NK-92 (cell line): ENCODE results near the gene ABCB11.
"Not testable (repeated sequence)": the region's sequence is repeated elsewhere in the genome, so short reads cannot be mapped to it uniquely, and the experiment has no call there.

Experiments used
- DNase-seq: peaks from one replicate; lab custom pipeline; 2025; ENCODE audit not compliant: unreplicated experiment; lab: John Stamatoyannopoulos, UW

ABCB11 gene

GRCh38 chr2:169031202-169031601 lies at the start of gene ABCB11:
TSS of gene ABCB11 (minus strand) at chr2:169031324. CDS start at chr2:169018125, 13,199 bp downstream.
- DNase-seq, result no peak

DNA sequence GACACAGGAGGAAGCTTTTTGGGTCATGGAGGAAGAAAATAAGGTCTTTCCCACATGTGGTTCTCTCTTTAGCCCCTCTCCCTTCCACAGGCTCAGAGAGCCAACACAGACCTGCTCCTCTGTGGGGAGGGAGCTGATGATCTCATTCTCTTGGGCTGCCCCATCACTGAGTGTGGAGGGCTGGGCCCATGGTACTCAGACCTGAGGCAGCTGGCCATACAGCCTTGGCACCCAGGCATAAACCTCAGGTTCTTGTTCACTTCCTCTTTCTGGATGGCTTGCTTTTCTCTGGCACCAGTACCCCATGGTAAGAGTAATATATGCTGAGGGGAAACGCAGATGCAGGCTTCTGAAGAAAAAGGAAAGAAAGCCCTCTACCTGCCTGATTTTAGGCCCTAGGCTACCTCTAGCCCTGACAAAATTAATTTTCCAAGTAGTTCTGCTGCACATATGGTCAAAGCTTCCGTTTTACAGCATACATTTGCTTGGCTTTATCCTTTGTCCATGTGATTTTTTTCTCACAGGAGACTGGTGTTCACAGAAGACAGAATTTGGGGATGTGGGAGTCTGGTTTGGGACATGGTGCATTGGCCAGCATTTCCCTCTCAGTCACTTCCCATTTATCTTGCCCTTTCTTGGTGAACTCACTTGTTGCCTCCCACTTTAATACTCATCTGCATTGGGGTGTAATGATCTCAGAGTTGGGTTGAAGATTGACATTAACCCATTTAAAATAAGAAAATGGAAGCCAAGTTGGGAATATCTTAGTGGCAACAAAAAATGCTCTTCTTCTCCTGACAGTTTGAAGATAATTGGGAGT lies 49.3 kb upstream of the ABCB11 start:
- no peak for DNase-seq

DNA sequence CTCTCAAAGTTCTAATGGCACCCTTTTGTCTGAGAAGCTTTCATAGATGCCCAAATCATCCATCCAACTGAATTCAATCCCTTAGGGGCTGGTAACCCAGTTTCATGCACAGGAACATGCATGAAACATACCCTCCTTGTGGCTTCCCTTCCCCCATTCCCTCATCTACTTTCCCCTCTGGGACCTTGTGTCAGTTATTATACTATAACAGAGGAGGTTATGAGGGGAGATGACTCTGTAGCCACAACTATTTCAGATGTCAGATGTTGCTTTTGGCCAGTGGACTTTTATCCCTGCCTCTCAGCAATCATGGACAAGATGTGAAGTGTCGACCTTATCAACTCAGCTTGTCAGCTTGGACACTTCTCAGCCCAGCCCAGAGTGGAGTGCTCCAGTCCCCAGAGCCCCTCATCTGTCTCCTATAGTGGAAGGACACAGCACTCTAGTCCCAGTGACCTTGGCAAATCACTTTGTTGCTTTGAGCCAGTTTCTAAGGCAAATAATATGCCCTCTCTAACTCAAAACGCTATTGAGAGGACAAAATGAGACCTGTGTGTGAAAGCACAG lies 46.6 kb upstream of the ABCB11 start:
- DNase-seq, result no peak

DNA sequence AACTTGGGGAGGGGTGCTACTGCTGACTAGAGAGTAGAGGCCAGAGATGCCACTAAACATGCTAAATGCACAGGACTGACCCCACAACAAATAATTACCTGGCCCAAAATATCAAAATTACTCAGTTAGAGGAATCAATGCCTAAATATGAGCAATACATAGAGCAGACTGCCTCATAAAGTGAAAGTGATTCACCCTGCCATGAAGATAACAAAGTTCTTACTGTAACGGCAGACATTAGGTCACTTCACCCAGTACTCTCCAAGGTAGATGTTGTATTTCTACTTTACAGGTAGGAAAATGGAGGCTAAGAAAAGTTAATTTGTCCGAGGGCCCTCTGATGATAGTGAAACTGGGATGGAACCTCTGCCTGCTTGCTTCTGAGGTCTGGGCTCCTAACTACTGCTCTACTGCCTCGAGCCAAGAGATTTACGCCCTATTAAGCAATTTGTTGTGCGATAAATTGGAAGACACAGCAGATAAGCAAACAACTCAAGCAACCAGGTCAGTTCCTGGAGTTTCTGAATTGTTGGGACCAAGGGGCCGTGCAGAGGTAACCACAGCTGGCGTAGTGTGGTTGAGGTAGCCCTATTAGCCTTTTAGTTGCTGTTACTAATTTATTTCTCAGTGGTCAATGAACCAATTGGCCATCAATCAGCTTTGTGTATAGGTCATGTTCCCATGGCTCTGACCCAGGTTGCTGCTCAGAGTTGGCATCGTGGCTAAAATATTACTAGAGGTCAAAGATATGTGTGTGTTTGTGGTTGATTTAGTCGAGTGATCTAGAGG lies 43.0 kb upstream of the ABCB11 start:
- no peak for DNase-seq

DNA sequence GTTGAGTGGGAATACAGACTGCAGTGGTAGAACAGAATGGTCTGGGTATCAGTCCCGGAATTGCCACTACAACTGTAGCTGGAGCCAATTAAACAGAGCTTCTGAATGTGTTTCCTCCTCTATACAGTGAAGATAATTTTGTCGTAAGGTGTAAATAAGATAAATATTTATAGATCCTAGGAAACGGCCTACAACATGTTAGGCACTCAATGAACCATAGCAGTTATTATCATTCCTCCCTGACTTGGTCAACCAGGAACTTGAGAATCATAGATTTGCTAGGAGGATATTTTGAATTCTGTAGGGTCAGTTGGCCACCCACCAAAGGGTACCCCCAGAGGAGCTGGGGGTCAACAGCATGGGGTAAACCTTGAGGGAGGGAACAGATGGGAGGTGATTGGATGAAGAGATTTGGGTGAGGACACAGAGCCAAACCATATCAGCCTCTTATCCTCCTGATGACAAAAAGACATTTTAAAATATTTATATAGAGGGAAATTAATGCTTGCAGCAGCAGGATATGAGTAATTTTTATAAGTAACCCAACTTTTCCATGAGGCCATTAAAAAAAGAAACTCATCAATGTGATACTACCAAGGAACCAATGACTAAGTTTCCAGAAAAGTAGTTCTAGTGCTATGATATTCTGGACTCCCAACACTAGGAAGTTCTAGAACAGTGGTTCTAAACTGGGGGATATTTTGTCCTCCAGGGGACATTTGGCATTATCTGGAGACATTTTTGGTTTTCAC lies 42.3 kb upstream of the ABCB11 start:
- no peak for DNase-seq

GRCh38 chr2:169072163-169072925 lies 41.2 kb upstream of the ABCB11 start:
- DNase-seq, result no peak

GRCh38 chr2:169071455-169071854 lies 40.3 kb upstream of the ABCB11 start:
- DNase-seq, result no peak

DNA sequence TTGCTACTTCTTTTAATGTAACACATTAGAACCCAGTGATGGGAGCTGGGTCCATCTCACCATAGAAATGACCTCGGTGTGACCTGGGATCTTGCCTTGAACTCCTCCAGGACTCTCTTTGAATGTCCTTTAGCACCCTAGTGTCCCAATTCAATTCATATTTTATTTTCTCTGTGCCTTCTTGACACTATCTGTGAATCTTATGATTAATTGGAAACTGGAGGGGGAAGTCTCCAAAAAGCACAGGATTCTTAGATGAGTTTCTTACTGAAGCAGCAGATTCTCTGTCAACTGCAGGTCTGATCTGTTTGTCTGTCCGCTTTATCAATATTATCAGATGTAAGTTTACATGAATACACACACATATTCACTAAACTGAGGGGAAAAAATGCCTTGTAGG lies 38.7 kb upstream of the ABCB11 start:
- DNase-seq, result no peak

GRCh38 chr2:169069341-169069740 lies 38.2 kb upstream of the ABCB11 start, which contains the start of gene DHRS9:
TSS of gene DHRS9 (plus strand) at chr2:169069563. CDS start at chr2:169081582, 12,019 bp downstream.
- no peak for DNase-seq

- no peak for DNase-seq
Observed at GRCh38 chr2:169066897-169067296, 35.8 kb upstream of the ABCB11 start.

DNA sequence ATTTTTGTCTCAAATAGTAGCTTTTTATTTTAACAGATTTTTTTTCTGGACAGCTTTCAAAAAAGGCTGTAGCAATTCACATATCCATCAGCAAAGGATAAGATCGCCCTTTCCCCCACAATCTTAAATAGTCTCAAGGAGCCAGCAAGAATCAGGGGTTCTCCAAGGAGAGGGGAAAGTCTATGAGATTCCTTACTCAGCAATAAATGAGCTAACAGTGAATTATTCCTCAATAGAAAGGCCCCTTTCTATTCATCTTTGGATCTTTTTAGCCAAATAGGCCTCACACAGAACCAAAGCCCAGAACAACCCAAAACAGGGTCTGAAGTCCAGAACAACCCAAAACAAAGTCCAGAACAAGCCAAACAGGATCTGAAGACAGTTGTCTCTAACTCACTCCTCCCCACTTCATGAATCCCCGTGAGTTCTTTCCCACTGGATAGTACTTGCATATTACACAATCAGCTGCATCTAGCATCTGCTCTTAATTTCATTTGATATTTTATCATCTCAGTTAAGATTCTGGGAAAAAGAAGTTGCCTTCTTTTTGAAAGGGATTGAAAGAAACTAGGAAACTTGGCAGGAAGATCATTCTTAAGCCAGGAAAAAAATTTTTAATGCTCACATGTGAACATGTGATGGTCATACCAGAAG lies 34.9 kb upstream of the ABCB11 start:
- no peak for DNase-seq

DNA sequence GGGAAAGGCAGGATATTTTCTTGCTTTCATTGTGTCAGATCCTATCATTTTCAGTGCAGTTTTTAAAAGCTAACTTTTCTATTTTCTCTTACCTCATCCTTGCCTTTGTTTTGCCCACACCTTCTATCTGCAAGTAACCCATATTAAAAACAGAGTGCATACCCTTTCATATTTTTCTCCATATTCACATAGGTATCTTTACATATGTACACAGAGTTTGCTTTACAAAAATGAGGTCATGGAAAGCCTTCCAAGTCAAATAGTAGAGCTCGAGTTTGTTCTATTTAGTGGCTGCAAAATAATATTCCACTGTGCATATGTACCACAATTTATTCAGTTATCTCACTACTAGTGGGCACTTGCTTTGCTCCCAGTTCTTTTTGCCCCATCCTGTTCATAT lies 34.3 kb upstream of the ABCB11 start:
- DNase-seq, result no peak

- not testable (repeated sequence) for DNase-seq
Observed at GRCh38 chr2:169064199-169064598, 33.1 kb upstream of the ABCB11 start.

DNA sequence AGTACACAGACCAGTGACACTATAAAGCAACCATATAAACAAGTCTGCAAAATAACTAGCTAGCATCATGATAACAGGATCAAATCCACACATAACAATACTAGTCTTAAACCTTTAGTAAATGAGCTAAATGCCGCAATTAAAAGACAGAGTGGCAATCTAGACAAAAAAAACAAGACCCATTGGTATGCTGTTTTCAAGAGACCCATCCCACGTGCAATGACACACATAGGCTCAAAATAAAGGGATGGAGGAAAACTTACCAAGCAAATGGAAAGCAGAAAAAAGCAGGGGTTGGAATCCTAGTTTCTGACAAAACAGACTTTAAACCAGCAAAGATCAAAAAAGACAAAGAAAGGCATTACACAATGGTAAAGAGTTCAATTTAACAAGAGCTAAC lies 23.5 kb upstream of the ABCB11 start:
- DNase-seq, result not testable (repeated sequence)

GRCh38 chr2:169050476-169051240 lies 19.5 kb upstream of the ABCB11 start:
- no peak for DNase-seq

DNA sequence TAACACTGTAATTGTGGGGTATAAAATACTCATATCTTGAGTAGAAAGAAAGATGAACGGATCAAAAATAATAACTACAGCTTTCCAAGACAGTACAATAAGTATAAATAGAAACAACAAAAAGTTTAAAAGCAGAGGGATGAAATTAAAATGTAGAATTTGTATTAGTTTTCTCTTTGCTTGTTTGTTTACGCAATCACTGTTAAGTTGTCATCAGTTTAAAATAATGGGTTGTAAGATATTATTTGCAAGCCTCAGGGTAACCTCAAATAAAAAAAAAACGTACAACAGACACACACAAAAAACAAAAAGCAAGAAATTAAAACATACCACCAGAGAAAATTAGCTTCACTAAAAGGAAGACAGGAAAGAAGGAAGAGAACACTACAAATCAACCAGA lies 18.0 kb upstream of the ABCB11 start:
- no peak for DNase-seq

DNA sequence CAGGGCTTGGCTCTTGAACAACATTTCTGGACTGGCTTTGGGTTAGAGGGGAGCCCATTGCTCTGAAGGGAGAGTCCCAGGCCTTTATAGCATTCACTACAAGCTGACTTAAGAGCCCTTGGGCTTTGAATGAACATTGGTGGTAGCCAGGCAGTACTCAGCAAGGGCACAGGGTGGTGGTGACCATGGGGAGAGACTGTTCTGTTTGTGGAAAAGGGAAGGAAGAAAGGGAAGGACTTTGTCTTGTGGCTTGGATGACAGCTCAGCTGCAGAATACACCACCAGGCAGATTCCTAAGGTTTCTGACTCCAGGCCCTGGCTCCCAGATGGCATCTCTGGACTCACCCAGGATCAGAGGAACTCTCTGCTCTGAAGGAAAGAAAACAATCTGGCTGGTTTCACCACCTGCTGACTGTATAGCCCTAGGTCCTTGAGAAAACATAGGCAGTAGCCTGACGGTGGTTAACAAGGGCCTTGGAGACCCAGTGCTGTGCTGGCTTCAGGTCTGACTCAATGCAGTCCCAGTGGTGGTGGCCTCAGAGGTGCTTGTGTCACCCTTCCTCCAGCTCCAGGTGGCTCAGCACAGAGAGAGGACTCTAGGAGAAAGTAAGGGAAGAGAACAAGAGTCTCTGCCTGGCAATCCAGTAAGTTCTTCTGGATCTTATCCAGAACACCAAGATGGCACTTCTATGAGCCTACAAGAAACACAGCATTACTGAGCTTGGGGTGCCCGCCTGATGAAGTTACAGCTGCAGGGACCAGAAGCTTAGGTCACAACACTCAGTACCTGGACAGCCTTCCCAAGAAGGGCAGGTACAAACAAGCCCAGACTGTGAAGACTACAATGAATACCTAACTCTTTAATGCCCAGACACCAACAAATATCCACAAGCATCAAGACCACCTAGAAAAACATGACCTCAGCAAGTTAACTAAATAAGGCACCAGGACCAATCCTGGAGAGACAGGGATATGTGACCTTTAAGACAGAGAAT lies 16.4 kb upstream of the ABCB11 start:
- no peak for DNase-seq
